ENCODE data around the gene MAD1L1. TPM values are rescaled to one million over a fixed set of nuclear protein-coding genes. Genes with fewer than 3 reads are reported as not detected.

MAD1L1 gene
- total and polyA plus RNA-seq, 10 donors, result 47.3 to 118 (median 68.2) TPM

- WGBS, 5 donors, result 87 to 96% (median 89%) methylated on average over 17 to 23 of the region's 23 CpGs
- Histone ChIP-seq H3K27me3 (replicated peaks in 1 of 7) (no peaks in the 10 kb centered on the region), H3K4me1 (peaks cover 0 to 49% (median 4%) of the 10 kb centered on the region in 6 donors), H3K36me3 (peaks cover 0 to 92% (median 0%) of the 10 kb centered on the region in 6 donors), H3K9me3 (no peaks in the 10 kb centered on the region), H3K27ac (no peak overlapping the region), H3K4me3 (no peak overlapping the region)
- DNase-seq, result peak; percentile 58
- no peak for TF ChIP-seq POLR2A (IDR thresholded peaks at IDR 0.05)
- TF ChIP-seq POLR2AphosphoS5 (IDR thresholded peaks at IDR 0.05), result no peak
- TF ChIP-seq CTCF (IDR thresholded peaks at IDR 0.05 in 8 of 11, conservative IDR thresholded peaks at IDR 0.05 in 3 of 11), result no peak
- intact Hi-C loops (cut with DNase I; ENCODE audit: low total_unique reads), result no loop called here
Observed at GRCh38 chr7:1848013-1848640, 384.6 kb downstream of the MAD1L1 start.

- WGBS, 5 donors, result 89 to 98% (median 93%) methylated on average over 22 to 30 of the region's 30 CpGs
- DNase-seq, result peak; percentile 73
Observed at GRCh38 chr7:1847260-1848001, 385.3 kb downstream of the MAD1L1 start.

GRCh38 chr7:1846331-1847065, 386.2 kb downstream of the MAD1L1 start:
- H3K36me3 ChIP-seq, result peaks cover 0 to 94% (median 0%) of the 10 kb centered on the region in 6 donors
- TF ChIP-seq POLR2A (IDR thresholded peaks at IDR 0.05) (no peak), CTCF (IDR thresholded peaks at IDR 0.05 in 8 of 11, conservative IDR thresholded peaks at IDR 0.05 in 3 of 11) (no peak), POLR2AphosphoS5 (IDR thresholded peaks at IDR 0.05) (peak in 1 of 3 donors; percentile 28)
- no peak overlapping the region for H3K27ac ChIP-seq
- H3K9me3 ChIP-seq, result no peaks in the 10 kb centered on the region
- no peaks in the 10 kb centered on the region for H3K27me3 ChIP-seq (replicated peaks in 1 of 7)
- peaks cover 0 to 38% (median 4%) of the 10 kb centered on the region in 6 donors for H3K4me1 ChIP-seq
- WGBS, 5 donors, result 84 to 92% (median 89%) methylated on average over 15 to 29 of the region's 29 CpGs
- H3K4me3 ChIP-seq, result no peak overlapping the region
- peak; percentile 70 for DNase-seq
- intact Hi-C loops (cut with DNase I; ENCODE audit: low total_unique reads), result no loop called here

More at GRCh38 chr7:1847260-1848001, 385.3 kb downstream of the MAD1L1 start:
- H3K4me1 ChIP-seq, result peaks cover 0 to 47% (median 4%) of the 10 kb centered on the region in 6 donors
- intact Hi-C loops (cut with DNase I; ENCODE audit: low total_unique reads), result no loop called here
- H3K27ac ChIP-seq, result no peak overlapping the region
- no peak overlapping the region for H3K4me3 ChIP-seq
- peak in 1 of 3 donors; percentile 9 for TF ChIP-seq POLR2AphosphoS5 (IDR thresholded peaks at IDR 0.05)
- TF ChIP-seq POLR2A (IDR thresholded peaks at IDR 0.05), result no peak
- TF ChIP-seq CTCF (IDR thresholded peaks at IDR 0.05 in 8 of 11, conservative IDR thresholded peaks at IDR 0.05 in 3 of 11), result no peak
- no peaks in the 10 kb centered on the region for H3K9me3 ChIP-seq
- no peaks in the 10 kb centered on the region for H3K27me3 ChIP-seq (replicated peaks in 1 of 7)
- H3K36me3 ChIP-seq, result peaks cover 0 to 92% (median 0%) of the 10 kb centered on the region in 6 donors
